Liver (tissue), 9 donors: ENCODE measurements around the gene ZNF595. TPM values are rescaled to one million over a fixed set of nuclear protein-coding genes. Genes with fewer than 3 reads are reported as not detected.

Experiments used
- DNase-seq: peaks from one replicate; pipeline ENCODE4 v3.0.0-alpha.2; 2017; ENCODE audit warnings: low spot score
- H3K27ac ChIP-seq, 2 donors: one replicate each; pipeline ENCODE4 v1.7.0; 2013; ENCODE audit warnings: inconsistent platforms in 2 of 2, low read length in 2 of 2, control low read depth in 1 of 2, low read depth in 1 of 2, mild to moderate bottlenecking in 1 of 2
- H3K27me3 ChIP-seq, 4 donors: one replicate each; pipeline versions ENCODE4 v1.6.1 to v1.7.0; 2013; ENCODE audit warnings: low read length in 3 of 4, inconsistent platforms in 1 of 4, mild to moderate bottlenecking in 1 of 4, moderate library complexity in 1 of 4; ENCODE audit not compliant: control insufficient read depth in 4 of 4, insufficient read depth in 4 of 4
- H3K36me3 ChIP-seq, 4 donors: one replicate each; pipeline versions ENCODE4 v1.6.1 to v1.7.0; 2013; ENCODE audit warnings: low read length in 3 of 4, mild to moderate bottlenecking in 3 of 4, low read depth in 1 of 4, moderate library complexity in 1 of 4; ENCODE audit not compliant: control insufficient read depth in 4 of 4, insufficient read depth in 3 of 4
- H3K4me1 ChIP-seq, 4 donors: one replicate each; pipeline versions ENCODE4 v1.6.1 to v1.7.0; 2013; ENCODE audit warnings: low read length in 3 of 4, mild to moderate bottlenecking in 3 of 4, moderate library complexity in 1 of 4; ENCODE audit not compliant: control insufficient read depth in 4 of 4, insufficient read depth in 4 of 4
- H3K4me3 ChIP-seq, 3 donors: one replicate each; pipeline versions ENCODE4 v1.6.1 to v1.7.0; 2013; ENCODE audit warnings: low read length in 3 of 3, control low read depth in 1 of 3, low read depth in 1 of 3, mild to moderate bottlenecking in 1 of 3
- H3K9ac ChIP-seq, 2 donors: one replicate each; pipeline ENCODE4 v1.7.0; 2013; ENCODE audit warnings: low read length in 2 of 2, mild to moderate bottlenecking in 2 of 2, moderate library complexity in 2 of 2, control low read depth in 1 of 2, low read depth in 1 of 2
- H3K9me3 ChIP-seq, 4 donors: one replicate each; pipeline versions ENCODE4 v1.6.1 to v1.7.0; 2013; ENCODE audit warnings: low read length in 3 of 4; ENCODE audit not compliant: control insufficient read depth in 4 of 4
- FOXA1 ChIP-seq: IDR thresholded peaks from 2 replicates; pipeline ENCODE4 v1.6.1; 2016; ENCODE audit warnings: antibody characterized with exemption
- GABPA ChIP-seq, 2 donors: IDR thresholded peaks in 1 of 2; conservative IDR thresholded peaks in 1 of 2; 2 replicates each; pipeline ENCODE4 v1.6.1; 2016; ENCODE audit warnings: antibody characterized with exemption in 2 of 2, mild to moderate bottlenecking in 1 of 2, moderate library complexity in 1 of 2
- HNF4A ChIP-seq, 2 donors: conservative IDR thresholded peaks; 2 replicates each; pipeline ENCODE4 v1.6.1; 2016; ENCODE audit warnings: antibody characterized with exemption in 2 of 2, mild to moderate bottlenecking in 2 of 2
- RXRA ChIP-seq, 2 donors: IDR thresholded peaks; 2 replicates each; pipeline ENCODE4 v1.6.1; 2017 to 2018; ENCODE audit warnings: antibody characterized with exemption in 2 of 2, mild to moderate bottlenecking in 1 of 2
- SP1 ChIP-seq: IDR thresholded peaks from 2 replicates; pipeline ENCODE4 v1.6.1; 2018; ENCODE audit warnings: antibody characterized with exemption, mild to moderate bottlenecking
- YY1 ChIP-seq: IDR thresholded peaks from 2 replicates; pipeline ENCODE4 v1.6.1; 2016; ENCODE audit warnings: antibody characterized with exemption, mild to moderate bottlenecking
- WGBS: extraction: QIAGEN DNeasy Blood & Tissue Kit; methylation state at CpG from one replicate; pipeline ENCODE4 v1.1.7; 2013; 5-methylcytosine and 5-hydroxymethylcytosine counted together
- polyA plus RNA-seq, 2 donors: library from polyadenylated mRNA; stranded (reverse) in 1 of 2; unstranded in 1 of 2; fragments of 200-250 nt in 1 of 2; fragments of >200 nt in 1 of 2; fragmentation: Nextera tagmentation in 1 of 2; extraction: Ambion mirVana in 1 of 2; gene quantifications; one replicate each; pipeline versions ENCODE4 v1.2.1 to v1.2.3, GENCODE V29; 2013 to 2015
- total RNA-seq, 2 donors: library from RNA; depleted of rRNA; stranded (reverse); fragments of >200 nt; gene quantifications; one replicate each; pipeline ENCODE4 v1.2.3, GENCODE V29; 2014
- TF ChIP-seq, protein P1 (sequence below): IDR thresholded peaks from 2 replicates; pipeline ENCODE4 v1.6.1; 2016; ENCODE audit warnings: antibody characterized with exemption
- TF ChIP-seq, protein P2 (sequence below): fragments of 150-350 bp; IDR thresholded peaks from 2 replicates; pipeline ENCODE4 v1.5.1; 2017; ENCODE audit warnings: improper control_type of control experiment, low read depth, low read length; ENCODE audit not compliant: missing input control
- donor health status: healthy.
- donor health status: healthy.
- donor health status: healthy.
- donor health status: healthy.
- donor health status: healthy.

The ZNF595 gene
- total and polyA plus RNA-seq, 4 donors: 2.1 to 9.9 (median 5.8) TPM

DNA sequence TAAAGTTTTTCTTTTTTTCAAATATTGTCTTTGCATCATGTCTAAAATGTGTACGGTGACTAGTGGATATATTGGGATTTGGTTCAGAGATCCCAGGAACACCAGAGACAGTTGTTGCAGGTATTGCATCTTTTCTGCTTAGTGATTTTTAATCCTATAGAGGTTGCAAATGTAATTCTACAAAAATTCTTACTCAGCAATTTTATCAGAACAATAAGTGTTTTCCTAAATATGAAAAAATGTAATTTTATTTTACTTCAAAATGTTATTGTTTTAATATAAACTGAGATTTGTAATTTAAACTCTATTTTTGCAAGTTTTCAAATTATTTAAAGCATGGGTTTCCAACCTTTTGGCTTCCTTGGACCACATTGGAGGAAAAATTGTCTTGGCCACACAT is 79.4 kb downstream of the ZNF595 start:
- 100% methylated on average over 1 of the region's 1 CpG for WGBS
- peaks cover 12 to 55% (median 13%) of the 10 kb centered on the region in 4 donors for H3K9me3 ChIP-seq
- no peak overlapping the region for H3K4me3 ChIP-seq
- TF ChIP-seq SP1 (no peak), RXRA (IDR thresholded peaks at IDR 0.05) (no peak), HNF4A (conservative IDR thresholded peaks at IDR 0.05) (no peak), YY1 (no peak), FOXA1 (no peak), GABPA (IDR thresholded peaks at IDR 0.05 in 1 of 2, conservative IDR thresholded peaks at IDR 0.05 in 1 of 2) (no peak)
- TF ChIP-seq, protein P1, sequence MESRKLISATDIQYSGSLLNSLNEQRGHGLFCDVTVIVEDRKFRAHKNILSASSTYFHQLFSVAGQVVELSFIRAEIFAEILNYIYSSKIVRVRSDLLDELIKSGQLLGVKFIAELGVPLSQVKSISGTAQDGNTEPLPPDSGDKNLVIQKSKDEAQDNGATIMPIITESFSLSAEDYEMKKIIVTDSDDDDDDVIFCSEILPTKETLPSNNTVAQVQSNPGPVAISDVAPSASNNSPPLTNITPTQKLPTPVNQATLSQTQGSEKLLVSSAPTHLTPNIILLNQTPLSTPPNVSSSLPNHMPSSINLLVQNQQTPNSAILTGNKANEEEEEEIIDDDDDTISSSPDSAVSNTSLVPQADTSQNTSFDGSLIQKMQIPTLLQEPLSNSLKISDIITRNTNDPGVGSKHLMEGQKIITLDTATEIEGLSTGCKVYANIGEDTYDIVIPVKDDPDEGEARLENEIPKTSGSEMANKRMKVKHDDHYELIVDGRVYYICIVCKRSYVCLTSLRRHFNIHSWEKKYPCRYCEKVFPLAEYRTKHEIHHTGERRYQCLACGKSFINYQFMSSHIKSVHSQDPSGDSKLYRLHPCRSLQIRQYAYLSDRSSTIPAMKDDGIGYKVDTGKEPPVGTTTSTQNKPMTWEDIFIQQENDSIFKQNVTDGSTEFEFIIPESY: no peak
- TF ChIP-seq, protein P2, sequence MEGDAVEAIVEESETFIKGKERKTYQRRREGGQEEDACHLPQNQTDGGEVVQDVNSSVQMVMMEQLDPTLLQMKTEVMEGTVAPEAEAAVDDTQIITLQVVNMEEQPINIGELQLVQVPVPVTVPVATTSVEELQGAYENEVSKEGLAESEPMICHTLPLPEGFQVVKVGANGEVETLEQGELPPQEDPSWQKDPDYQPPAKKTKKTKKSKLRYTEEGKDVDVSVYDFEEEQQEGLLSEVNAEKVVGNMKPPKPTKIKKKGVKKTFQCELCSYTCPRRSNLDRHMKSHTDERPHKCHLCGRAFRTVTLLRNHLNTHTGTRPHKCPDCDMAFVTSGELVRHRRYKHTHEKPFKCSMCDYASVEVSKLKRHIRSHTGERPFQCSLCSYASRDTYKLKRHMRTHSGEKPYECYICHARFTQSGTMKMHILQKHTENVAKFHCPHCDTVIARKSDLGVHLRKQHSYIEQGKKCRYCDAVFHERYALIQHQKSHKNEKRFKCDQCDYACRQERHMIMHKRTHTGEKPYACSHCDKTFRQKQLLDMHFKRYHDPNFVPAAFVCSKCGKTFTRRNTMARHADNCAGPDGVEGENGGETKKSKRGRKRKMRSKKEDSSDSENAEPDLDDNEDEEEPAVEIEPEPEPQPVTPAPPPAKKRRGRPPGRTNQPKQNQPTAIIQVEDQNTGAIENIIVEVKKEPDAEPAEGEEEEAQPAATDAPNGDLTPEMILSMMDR: no peak
- no peaks in the 10 kb centered on the region for H3K4me1 ChIP-seq
- no peak overlapping the region for H3K27ac ChIP-seq
- no peak overlapping the region for H3K9ac ChIP-seq
- H3K36me3 ChIP-seq: peaks cover 2 to 71% (median 45%) of the 10 kb centered on the region in 4 donors
- no peak for DNase-seq
- H3K27me3 ChIP-seq: no peaks in the 10 kb centered on the region

Other genes starting within 250 kb of the ZNF595 start
- gene ZNF718, start 71.2 kb downstream of the ZNF595 start, total RNA-seq: 1 to 10 TPM; 3.7 to 6.5 TPM
- 1 to 10 TPM in 1 of 2 donors, under 1 TPM in 1; 0.50 to 1.1 TPM for gene ZNF718, start 71.2 kb downstream of the ZNF595 start, polyA plus RNA-seq